ENCODE measurements around the gene ASPHD2.
"Not testable (repeated sequence)": the region's sequence is repeated elsewhere in the genome, so short reads cannot be mapped to it uniquely, and the experiment has no call there.

ASPHD2 gene

GRCh38 chr22:26431261-26431995 is 2.4 kb downstream of the ASPHD2 start:
- H3K4me3 ChIP-seq (ENCODE audit: low read depth, low read length): peak overlapping the region; percentile 21

DNA sequence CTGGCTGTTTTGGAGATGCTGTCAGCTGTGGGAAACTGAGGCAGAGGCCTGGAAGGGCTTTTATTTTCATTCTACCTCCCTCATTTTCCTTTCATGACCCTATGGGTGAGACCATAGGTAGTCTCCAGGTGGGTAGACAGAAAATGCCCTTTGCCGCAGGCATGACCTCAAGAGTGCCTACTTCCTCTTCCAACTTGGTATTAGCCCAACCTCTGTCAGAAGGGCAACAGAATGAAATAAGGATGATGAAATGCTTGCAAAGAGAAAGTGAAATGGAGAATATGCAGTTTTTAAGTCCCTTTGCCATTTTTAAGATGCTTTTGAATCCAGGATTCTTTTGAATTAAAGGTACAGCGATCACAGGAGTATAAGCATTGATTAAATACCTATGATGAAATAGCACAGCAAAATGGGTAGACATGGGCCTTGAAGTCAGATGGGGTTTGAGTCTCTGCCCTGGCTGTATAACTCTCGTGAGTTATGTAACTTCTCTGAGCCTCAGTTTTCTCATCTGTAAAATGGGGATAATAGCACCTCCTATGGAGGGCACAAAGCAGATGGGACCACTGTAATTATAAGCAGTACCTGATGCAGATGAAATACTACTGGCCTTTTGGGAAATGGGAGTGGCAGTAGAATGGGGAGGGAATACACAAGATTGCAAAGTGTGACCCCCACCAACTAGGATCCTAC is 3.7 kb downstream of the ASPHD2 start:
- H3K4me3 ChIP-seq (ENCODE audit: low read depth, low read length): no peak overlapping the region
- no peak for TF ChIP-seq CTCF (IDR thresholded peaks at IDR 0.05; ENCODE audit: borderline replicate concordance, insufficient read depth, low read depth, low read length)

More at GRCh38 chr22:26431261-26431995, 2.4 kb downstream of the ASPHD2 start:
- no peak for TF ChIP-seq CTCF (IDR thresholded peaks at IDR 0.05; ENCODE audit: borderline replicate concordance, insufficient read depth, low read depth, low read length)

DNA sequence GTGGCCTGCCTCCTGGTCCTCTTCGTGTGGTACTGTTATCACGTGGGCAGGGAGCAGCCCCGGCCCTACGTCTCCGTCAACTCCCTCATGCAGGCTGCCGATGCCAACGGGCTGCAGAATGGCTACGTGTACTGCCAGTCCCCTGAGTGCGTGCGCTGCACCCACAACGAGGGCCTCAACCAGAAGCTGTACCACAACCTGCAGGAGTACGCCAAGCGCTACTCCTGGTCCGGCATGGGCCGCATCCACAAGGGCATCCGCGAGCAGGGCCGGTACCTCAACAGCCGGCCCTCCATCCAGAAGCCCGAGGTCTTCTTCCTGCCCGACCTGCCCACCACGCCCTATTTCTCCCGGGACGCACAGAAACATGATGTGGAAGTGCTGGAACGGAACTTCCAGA is 4.7 kb downstream of the ASPHD2 start:
- H3K4me3 ChIP-seq (ENCODE audit: low read depth, low read length): no peak overlapping the region
- no peak for TF ChIP-seq CTCF (IDR thresholded peaks at IDR 0.05; ENCODE audit: borderline replicate concordance, insufficient read depth, low read depth, low read length)

GRCh38 chr22:26435327-26436093 is 6.5 kb downstream of the ASPHD2 start:
- no peak for TF ChIP-seq CTCF (IDR thresholded peaks at IDR 0.05; ENCODE audit: borderline replicate concordance, insufficient read depth, low read depth, low read length)
- no peak overlapping the region for H3K4me3 ChIP-seq (ENCODE audit: low read depth, low read length)

DNA sequence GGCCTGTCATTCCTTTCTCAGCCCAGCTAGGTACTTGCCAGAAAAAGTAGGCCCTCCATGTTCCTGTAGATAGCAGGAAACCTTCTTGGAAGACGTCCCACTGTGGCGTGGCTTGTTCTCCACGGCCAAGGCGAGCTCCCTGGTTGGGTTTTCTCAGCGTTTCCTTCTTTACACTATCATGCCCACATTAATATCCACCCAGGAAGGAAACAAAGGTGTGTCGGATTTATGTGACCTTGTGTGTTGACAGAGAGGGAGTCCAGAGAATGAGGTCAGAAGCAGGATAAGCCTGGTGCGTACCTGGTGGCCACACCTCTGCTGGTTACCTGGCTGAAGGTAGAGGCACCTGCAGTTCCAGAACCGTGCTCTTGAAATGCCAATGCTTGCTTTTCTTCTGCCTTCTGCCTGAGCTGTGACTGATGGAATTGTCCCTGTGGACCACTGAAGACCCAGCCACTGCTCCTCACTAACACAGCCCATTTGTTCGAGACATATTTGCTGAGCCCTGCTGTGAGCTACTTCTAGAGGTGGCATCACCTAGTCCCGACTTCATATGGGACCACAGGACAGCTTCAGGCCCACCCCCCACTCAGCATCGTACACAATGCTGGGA is 7.9 kb downstream of the ASPHD2 start:
- TF ChIP-seq CTCF (IDR thresholded peaks at IDR 0.05; ENCODE audit: borderline replicate concordance, insufficient read depth, low read depth, low read length): no peak
- H3K4me3 ChIP-seq (ENCODE audit: low read depth, low read length): no peak overlapping the region

- no peak overlapping the region for H3K4me3 ChIP-seq (ENCODE audit: low read depth, low read length)
- TF ChIP-seq CTCF (IDR thresholded peaks at IDR 0.05; ENCODE audit: borderline replicate concordance, insufficient read depth, low read depth, low read length): no peak
These were observed 8.8 kb downstream of the ASPHD2 start for GRCh38 chr22:26437694-26438392.

DNA sequence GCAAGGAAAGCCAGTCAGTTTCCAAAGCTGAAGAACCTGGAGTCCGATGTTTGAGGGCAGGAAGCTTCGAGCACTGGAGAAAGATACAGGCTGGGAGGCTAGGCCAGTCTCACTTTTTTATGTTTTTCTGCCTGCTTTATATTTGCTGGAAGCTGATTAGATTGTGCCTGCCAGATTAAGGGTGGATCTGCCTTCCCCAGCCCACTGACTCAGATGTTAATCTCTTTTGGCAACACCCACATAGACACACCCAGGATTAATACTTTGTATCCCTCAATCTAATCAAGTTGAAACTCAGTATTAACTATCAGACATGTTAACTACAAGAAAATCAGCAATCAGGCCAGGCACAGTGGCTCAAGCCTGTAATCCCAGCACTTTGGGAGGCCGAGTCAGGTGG is 9.7 kb downstream of the ASPHD2 start:
- not testable (repeated sequence) for H3K4me3 ChIP-seq (ENCODE audit: low read depth, low read length)
